Measurements from ENCODE around the gene FAM193A.
"Not testable (repeated sequence)": the region's sequence is repeated elsewhere in the genome, so short reads cannot be mapped to it uniquely, and the experiment has no call there.

Gene FAM193A

DNA sequence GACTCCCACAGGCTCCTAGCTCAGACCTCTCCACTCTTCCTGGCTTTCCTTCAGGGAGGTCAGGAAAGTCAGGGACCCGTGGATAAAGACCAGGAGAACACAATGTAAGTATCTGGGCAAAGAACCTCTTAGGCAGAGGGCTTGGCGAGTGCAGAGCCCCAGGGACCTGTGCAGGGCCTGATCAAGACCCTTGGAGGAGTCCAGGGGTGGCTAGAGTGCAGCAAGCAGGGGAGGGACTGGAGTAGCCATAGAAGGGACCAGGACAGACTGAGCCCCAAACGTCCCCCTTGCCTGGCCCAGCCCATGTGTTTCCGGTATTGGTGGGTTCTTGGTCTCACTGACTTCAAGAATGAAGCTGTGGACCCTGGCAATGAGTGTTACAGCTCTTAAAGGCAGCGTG, 225.6 kb downstream of the FAM193A start:
- TF ChIP-seq, protein P1, sequence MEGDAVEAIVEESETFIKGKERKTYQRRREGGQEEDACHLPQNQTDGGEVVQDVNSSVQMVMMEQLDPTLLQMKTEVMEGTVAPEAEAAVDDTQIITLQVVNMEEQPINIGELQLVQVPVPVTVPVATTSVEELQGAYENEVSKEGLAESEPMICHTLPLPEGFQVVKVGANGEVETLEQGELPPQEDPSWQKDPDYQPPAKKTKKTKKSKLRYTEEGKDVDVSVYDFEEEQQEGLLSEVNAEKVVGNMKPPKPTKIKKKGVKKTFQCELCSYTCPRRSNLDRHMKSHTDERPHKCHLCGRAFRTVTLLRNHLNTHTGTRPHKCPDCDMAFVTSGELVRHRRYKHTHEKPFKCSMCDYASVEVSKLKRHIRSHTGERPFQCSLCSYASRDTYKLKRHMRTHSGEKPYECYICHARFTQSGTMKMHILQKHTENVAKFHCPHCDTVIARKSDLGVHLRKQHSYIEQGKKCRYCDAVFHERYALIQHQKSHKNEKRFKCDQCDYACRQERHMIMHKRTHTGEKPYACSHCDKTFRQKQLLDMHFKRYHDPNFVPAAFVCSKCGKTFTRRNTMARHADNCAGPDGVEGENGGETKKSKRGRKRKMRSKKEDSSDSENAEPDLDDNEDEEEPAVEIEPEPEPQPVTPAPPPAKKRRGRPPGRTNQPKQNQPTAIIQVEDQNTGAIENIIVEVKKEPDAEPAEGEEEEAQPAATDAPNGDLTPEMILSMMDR (conservative IDR thresholded peaks at IDR 0.05): no peak
- no peak overlapping the region for H3K27ac ChIP-seq

DNA sequence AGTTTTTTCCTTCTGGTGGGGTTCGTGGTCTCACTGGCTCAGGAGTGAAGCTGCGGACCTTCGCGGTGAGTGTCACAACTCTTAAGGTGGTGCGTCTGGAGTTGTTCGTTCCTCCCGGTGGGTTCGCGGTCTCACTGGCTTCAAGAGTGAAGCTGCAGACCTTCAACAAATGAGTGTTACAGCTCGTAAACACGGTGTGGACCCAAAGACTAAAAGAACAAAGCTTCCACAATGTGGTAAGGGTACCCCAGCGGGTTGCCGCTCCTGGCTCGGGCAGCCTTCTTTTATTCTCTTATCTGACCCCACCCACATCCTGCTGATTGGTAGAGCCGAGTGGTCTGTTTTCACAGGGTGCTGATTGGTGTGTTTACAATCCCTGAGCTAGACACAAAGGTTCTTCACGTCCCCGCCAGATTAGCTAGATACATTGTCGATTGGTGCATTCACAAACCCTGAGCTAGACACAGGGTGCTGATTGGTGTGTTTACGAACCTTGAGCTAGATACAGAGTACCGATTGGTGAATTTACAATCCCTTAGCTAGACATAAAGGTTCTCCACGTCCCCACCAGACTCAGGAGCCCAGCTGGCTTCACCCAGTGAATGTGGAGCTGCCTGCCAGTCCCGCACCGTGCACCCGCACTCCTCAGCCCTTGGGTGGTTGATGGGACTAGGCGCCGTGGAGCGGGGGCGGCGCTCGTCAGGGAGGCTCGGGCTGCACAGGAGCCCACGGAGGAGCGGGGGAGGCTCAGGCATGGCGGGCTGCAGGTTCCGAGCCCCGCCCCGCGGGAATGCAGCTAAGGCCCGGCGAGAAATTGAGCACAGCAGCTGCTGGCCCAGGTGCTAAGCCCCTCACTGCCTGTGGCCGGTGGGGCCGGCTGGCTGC, 226.3 kb downstream of the FAM193A start:
- not testable (repeated sequence) for H3K27ac ChIP-seq

DNA sequence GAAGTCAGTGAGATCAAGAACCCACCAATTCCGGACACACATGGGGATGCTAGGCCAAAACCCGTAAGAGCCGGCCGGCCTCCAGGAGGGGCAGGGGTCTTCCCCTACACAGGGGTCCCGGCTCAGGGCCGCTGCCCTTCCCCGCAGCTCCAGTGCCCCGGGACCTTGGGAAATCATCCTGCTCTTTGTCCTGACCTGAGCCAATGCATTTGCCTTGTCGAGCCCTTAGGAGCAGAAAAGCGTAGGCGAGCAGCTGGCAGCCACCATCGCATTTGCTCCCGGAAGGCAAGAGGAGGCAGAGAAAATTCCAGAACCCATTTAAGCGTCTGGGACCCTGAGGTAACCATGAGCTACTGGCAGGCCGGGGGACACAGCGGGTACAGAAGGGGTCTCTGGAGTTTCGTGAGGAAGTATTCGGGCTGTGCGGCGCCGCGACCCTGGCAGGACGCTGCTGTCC, 227.1 kb downstream of the FAM193A start:
- TF ChIP-seq, protein P1 (conservative IDR thresholded peaks at IDR 0.05): no peak
- H3K27ac ChIP-seq: no peak overlapping the region

DNA sequence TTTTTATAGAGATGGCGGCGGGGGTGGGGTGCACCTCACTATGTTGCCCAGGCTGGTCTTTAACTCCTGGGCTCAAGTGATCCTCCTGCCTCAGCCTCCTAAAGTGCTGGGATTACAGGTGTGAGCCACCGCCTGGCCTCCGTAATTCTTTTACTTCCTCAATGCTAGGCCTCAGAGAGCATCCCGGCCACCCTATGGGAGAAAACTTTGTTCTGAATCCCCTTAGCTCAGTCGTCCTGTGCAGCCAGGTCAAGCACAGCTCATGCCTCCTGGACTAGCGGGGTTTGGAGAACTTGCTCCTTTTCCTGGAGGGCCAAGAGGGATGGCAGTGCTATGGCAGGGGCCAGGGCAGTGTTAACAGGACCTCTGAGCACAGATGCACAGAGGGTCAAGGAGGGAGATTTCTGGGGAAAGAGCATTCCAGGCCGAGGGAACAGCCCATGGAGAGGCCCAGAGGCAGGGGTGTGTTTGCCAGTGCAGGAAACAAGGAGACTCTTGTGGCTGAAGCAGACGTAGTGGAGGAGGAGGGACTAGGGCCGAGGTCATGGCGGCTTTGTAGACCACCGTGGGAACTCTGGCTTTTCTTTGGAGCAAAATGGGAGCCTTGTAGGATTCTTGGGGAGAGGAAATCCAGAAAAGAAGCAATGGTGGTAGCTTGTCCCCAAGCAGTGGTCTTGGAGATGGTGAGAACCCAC, 229.5 kb downstream of the FAM193A start:
- H3K27ac ChIP-seq: no peak overlapping the region
- TF ChIP-seq, protein P1 (conservative IDR thresholded peaks at IDR 0.05): no peak

DNA sequence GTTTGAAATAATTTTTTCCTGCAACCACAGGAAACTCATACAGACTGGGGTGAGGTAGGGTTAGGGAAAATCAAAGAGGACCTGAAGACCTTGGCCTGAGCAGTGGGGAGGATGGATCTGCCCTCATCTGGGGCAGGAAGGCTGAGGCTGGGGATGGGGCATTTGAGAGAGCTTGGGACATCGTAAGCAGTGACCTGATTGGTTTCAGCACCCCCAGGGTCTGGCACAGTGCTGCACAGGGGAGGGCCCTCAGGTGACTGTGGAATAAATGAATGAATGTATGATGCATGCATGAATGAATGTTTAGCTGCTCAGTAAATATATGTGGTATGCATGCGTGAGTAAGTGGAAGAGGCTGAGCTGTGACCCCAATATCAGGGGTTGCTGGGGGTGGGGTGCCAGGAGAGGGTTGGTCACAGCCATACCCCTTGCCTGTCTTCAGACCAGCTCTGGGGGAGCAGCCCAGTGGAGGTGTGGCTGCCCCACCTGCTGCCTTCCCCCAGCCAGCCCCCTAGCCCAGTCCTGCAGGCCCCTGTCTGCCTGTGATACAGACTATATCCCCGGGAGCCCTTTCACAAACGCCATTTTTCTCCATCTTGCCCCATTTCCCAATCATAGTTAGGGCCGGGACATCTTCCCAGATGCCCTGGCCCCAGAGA, 230.7 kb downstream of the FAM193A start:
- TF ChIP-seq, protein P1 (conservative IDR thresholded peaks at IDR 0.05): no peak
- no peak overlapping the region for H3K27ac ChIP-seq

DNA sequence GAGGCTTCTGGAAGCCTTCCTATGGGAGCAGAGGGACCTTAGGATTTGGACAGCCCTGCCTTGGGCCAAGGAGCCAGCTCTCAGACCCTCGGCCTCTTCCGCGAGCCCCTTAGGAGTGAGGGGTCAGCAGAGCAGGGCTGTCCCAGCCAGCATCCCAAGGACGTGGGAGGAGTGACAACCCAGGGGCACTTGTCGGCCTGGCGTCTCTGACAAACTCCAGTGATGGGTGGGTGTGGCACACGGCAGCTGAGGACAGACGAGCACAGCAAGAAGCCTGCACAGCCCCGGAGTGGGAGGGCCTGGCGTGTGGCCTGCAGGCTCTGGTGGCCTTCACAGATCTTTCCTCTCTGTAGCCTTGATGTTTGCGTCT, 231.2 kb downstream of the FAM193A start:
- no peak overlapping the region for H3K27ac ChIP-seq
- TF ChIP-seq, protein P1 (conservative IDR thresholded peaks at IDR 0.05): no peak

DNA sequence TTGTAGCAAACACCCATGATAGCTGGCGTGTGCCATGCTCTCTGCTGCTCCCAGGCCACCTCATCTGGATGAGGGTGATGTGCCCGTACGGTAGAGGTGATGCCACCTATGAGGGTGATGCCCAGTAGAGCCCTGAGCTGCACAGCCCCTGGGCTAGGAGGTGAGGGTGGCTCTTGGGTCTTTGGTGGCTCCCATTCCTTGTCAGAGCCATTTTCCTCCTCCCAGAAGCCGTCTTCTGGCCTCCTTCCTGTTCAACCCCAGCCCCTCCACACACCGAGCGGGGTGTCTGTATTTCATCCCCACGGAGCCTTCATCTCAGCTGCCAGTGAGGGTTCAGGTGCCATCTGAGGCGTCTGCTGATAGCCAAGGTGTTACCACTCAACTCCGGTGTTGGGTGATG, 231.7 kb downstream of the FAM193A start:
- TF ChIP-seq, protein P1 (conservative IDR thresholded peaks at IDR 0.05): no peak
- no peak overlapping the region for H3K27ac ChIP-seq
